K562 (cell line): Measurements from ENCODE around the gene CKMT2. TPM values are rescaled to one million over a fixed set of nuclear protein-coding genes. Genes with fewer than 3 reads are reported as not detected.

Experiments used
- ARID4B ChIP-seq: sonication (generic); formaldehyde crosslinking; IDR thresholded peaks from 2 replicates; pipeline ENCODE4 v1.8.0; 2022; ENCODE audit warnings: mild to moderate bottlenecking, missing genetic modification reagents
- E2F1 ChIP-seq: sonication (generic); formaldehyde crosslinking; IDR thresholded peaks from 2 replicates; pipeline ENCODE4 v1.8.1; 2023; ENCODE audit warnings: mild to moderate bottlenecking, missing genetic modification reagents, moderate library complexity
- E2F6 ChIP-seq, 2 experiments: IDR thresholded peaks; 2 replicates each; pipeline ENCODE4 v1.6.1; 2011; ENCODE audit warnings: borderline replicate concordance in 1 of 2, control low read depth in 1 of 2, low read depth in 1 of 2, low read length in 1 of 2, mild to moderate bottlenecking in 1 of 2, mixed read lengths in 1 of 2, moderate library complexity in 1 of 2; ENCODE audit not compliant: insufficient read depth in 1 of 2, insufficient read length in 1 of 2, poor library complexity in 1 of 2, severe bottlenecking in 1 of 2; ENCODE audit errors: extremely low read depth in 1 of 2
- HMG20B ChIP-seq: fragments of 250-450 bp; sonication (Bioruptor Pico); IDR thresholded peaks from 2 replicates; pipeline ENCODE4 v1.5.0; 2021; ENCODE audit warnings: mild to moderate bottlenecking
- ILF3 ChIP-seq: fragments of 450-650 bp; IDR thresholded peaks from 2 replicates; pipeline ENCODE4 v1.6.1; 2018; ENCODE audit warnings: antibody characterized with exemption, mild to moderate bottlenecking, moderate library complexity, borderline replicate concordance
- JUND ChIP-seq, 2 experiments: IDR thresholded peaks; 2 replicates in 1 of 2; 3 replicates in 1 of 2; pipeline ENCODE4 v1.6.1; 2011; ENCODE audit warnings: borderline replicate concordance in 2 of 2, low read depth in 2 of 2, low read length in 2 of 2, improper control_type of control experiment in 1 of 2, missing biosample characterization in 1 of 2, missing genetic modification characterization in 1 of 2, missing genetic modification reagents in 1 of 2
- MBD1 ChIP-seq: fragments of 250-450 bp; sonication (Bioruptor Pico); IDR thresholded peaks from 2 replicates; pipeline ENCODE4 v1.8.0; 2022; ENCODE audit warnings: inconsistent platforms
- NEUROD1 ChIP-seq: fragments of 150-350 bp; IDR thresholded peaks from 2 replicates; pipeline ENCODE4 v1.6.1; 2014; ENCODE audit warnings: borderline replicate concordance, low read length, low read depth; ENCODE audit not compliant: partially characterized antibody
- NR1H2 ChIP-seq: sonication (generic); formaldehyde crosslinking; IDR thresholded peaks from 2 replicates; pipeline ENCODE4 v1.4.0; 2020; ENCODE audit warnings: mild to moderate bottlenecking, missing genetic modification reagents
- PHB ChIP-seq: fragments of 250-450 bp; sonication (Bioruptor Pico); IDR thresholded peaks from 2 replicates; pipeline ENCODE4 v1.5.0; 2021
- PHF8 ChIP-seq: fragments of 200-600 bp; sonication (generic); IDR thresholded peaks from 2 replicates; pipeline ENCODE4 v1.6.1; 2012; ENCODE audit warnings: mixed run types, mild to moderate bottlenecking, inconsistent platforms, low read length, moderate library complexity, borderline replicate concordance
- POLR2AphosphoS5 ChIP-seq: IDR thresholded peaks from 2 replicates; pipeline ENCODE4 v1.6.1; 2011; ENCODE audit warnings: mild to moderate bottlenecking, low read depth, low read length, moderate library complexity; ENCODE audit not compliant: control insufficient read depth, insufficient read depth
- POLR2G ChIP-seq: fragments of 200-400 bp; formaldehyde crosslinking; IDR thresholded peaks from 2 replicates; pipeline ENCODE4 v1.6.1; 2017; ENCODE audit warnings: low read depth, mild to moderate bottlenecking, antibody characterized with exemption, low read length, moderate library complexity
- SAP30 ChIP-seq: fragments of 200-600 bp; sonication (generic); IDR thresholded peaks from 2 replicates; pipeline ENCODE4 v1.6.1; 2012; ENCODE audit warnings: borderline replicate concordance, low read depth, mild to moderate bottlenecking, moderate library complexity, low read length, control low read depth, inconsistent platforms; ENCODE audit not compliant: insufficient read depth, poor library complexity, severe bottlenecking
- TARDBP ChIP-seq: fragments of 450-650 bp; IDR thresholded peaks from 2 replicates; pipeline ENCODE4 v1.6.1; 2016
- ZFX ChIP-seq: sonication (generic); formaldehyde crosslinking; IDR thresholded peaks from 2 replicates; pipeline ENCODE4 v1.8.0; 2022; ENCODE audit warnings: mild to moderate bottlenecking, missing genetic modification reagents, moderate library complexity
- ZNF384 ChIP-seq: IDR thresholded peaks from 2 replicates; pipeline ENCODE4 v1.6.1; 2012; ENCODE audit warnings: low read depth, low read length, improper control_type of control experiment
- polyA plus RNA-seq, 8 experiments: library from polyadenylated mRNA; depleted of rRNA in 4 of 8; stranded (reverse) in 5 of 8; unstranded in 3 of 8; fragments of >200 nt; fragmentation: Nextera tagmentation in 2 of 8; fragmentation: Illumina TruSeq in 1 of 8; extraction: Ambion mirVana in 2 of 8; extraction: Trizol in 1 of 8; gene quantifications; 2 replicates each; pipeline versions ENCODE4 v1.2.1 to v1.2.3, GENCODE V29; 2011 to 2014; ENCODE audit warnings: inconsistent platforms in 1 of 8, missing spikeins in 1 of 8
- total RNA-seq, 7 experiments: library from RNA; depleted of rRNA in 6 of 7; stranded (reverse); fragments of >200 nt in 6 of 7; fragmentation: Illumina TruSeq in 2 of 7; extraction: Trizol in 2 of 7; gene quantifications; 2 replicates each; pipeline versions ENCODE4 v1.2.1 to v1.2.3, GENCODE V29; 2011 to 2021; ENCODE audit warnings: low replicate concordance in 1 of 7

The CKMT2 gene
- total and polyA plus RNA-seq, 9 of the 15 experiments (the other 6 are each of a cell fraction or from before 2014, with no cell fraction given): 0.03 TPM; not detected in 8

GRCh38 chr5:81301271-81302015 is 68.3 kb downstream of the CKMT2 start, which contains the start of gene ZCCHC9 (continued):
- TF ChIP-seq ZFX (CRISPR knock-in tag) (peak; percentile 77), ARID4B (CRISPR knock-in tag) (peak; percentile 89), NEUROD1 (peak; percentile 49), HMG20B (CRISPR knock-in tag) (no peak), PHB (CRISPR knock-in tag) (no peak), NR1H2 (CRISPR knock-in tag) (no peak), MBD1 (no peak), SAP30 (peak; percentile 65), ZNF384 (no peak), POLR2G (peak; percentile 97), ILF3 (no peak), E2F6 (IDR thresholded peaks at IDR 0.05; ENCODE audit: borderline replicate concordance in 1 of 2, extremely low read depth in 1 of 2, insufficient read depth in 1 of 2, insufficient read length in 1 of 2, low read depth in 1 of 2, low read length in 1 of 2, poor library complexity in 1 of 2, severe bottlenecking in 1 of 2) (peak; percentile 27 to 54), TARDBP (no peak), PHF8 (peak; percentile 98), POLR2AphosphoS5 (peak; percentile 90; the same call in 1 of the 2 replicates), JUND (IDR thresholded peaks at IDR 0.05; ENCODE audit: borderline replicate concordance, low read depth, low read length) (peak; percentile 72), JUND (tag; IDR thresholded peaks at IDR 0.05; ENCODE audit: borderline replicate concordance, low read depth, low read length) (no peak; the same call in 2 of the 3 replicates), E2F1 (CRISPR knock-in tag) (peak; percentile 56; the same call in 1 of the 2 replicates)
